K562 (cell line): ENCODE data around the gene DEDD. TPM values are rescaled to one million over a fixed set of nuclear protein-coding genes. Genes with fewer than 3 reads are reported as not detected.

Experiments
- ATAC-seq: fragments of 200-7000 bp; cut with Tn5 transposase; 3 replicates; pipeline ENCODE4 v1.9.1; 2020; ENCODE audit warnings: moderate library complexity
- BruUV-seq: library from RNA; stranded (reverse); fragments of 400-500 nt; replicated peaks from 2 replicates; lab custom pipeline; 2021; lab: Mats Ljungman, UMichigan
- CTCF ChIA-PET: fragments of 300-600 bp; formaldehyde crosslinking; extraction: SDS; loops from one replicate; lab custom pipeline; 2021; ENCODE audit warnings: low intra/inter-chr PET ratio; lab: Yijun Ruan, JAX
- POLR2A ChIA-PET: fragments of 300-600, 350-650 bp; sonication (Branson Sonifier 250); formaldehyde crosslinking; extraction: SDS; loops from one replicate; lab custom pipeline; 2021; ENCODE audit warnings: antibody characterized with exemption, inconsistent platforms; lab: Yijun Ruan, JAX
- DNase-seq, 4 experiments: peaks; one replicate each; pipeline versions ENCODE4 v3.0.0 to v3.0.0-alpha.2; 2011 to 2018; ENCODE audit warnings: low spot score in 3 of 4, mixed read lengths in 3 of 4; ENCODE audit errors: extremely low read depth in 1 of 4
- FAIRE-seq: peaks from 2 replicates; lab custom pipeline; 2011; peaks lifted over from hg19 to GRCh38; lab: Jason Lieb, UNC
- H2AFZ ChIP-seq: 2 replicates; pipeline ENCODE4 v1.6.0; 2011; ENCODE audit warnings: low read depth, low read length, control low read depth, inconsistent platforms
- H3K27ac ChIP-seq: fragments of 200-600 bp; 3 replicates; pipeline ENCODE4 v1.8.0; 2011; ENCODE audit warnings: low read depth, mild to moderate bottlenecking, control low read depth, inconsistent platforms, low read length, moderate library complexity, mixed read lengths; ENCODE audit errors: extremely low read depth
- H3K27me3 ChIP-seq, 2 experiments: fragments of 300-600 bp in 1 of 2; 2 replicates in 1 of 2; 3 replicates in 1 of 2; pipeline versions ENCODE4 v1.6.0 to v1.8.0; 2011; ENCODE audit warnings: inconsistent platforms in 2 of 2, low read length in 2 of 2, mild to moderate bottlenecking in 1 of 2, mixed read lengths in 1 of 2, moderate library complexity in 1 of 2; ENCODE audit not compliant: control insufficient read depth in 2 of 2, insufficient read depth in 2 of 2
- H3K36me3 ChIP-seq: fragments of 300-600 bp; 3 replicates; pipeline ENCODE4 v1.8.0; 2011; ENCODE audit warnings: mild to moderate bottlenecking, low read length, inconsistent platforms; ENCODE audit not compliant: control insufficient read depth, insufficient read depth
- H3K4me1 ChIP-seq, 2 experiments: fragments of 200-600 bp in 1 of 2; replicated peaks in 1 of 2; 2 replicates in 1 of 2; 3 replicates in 1 of 2; pipeline versions ENCODE4 v1.5.1 to v1.8.0; 2011; ENCODE audit warnings: inconsistent platforms in 2 of 2, low read length in 2 of 2, mild to moderate bottlenecking in 1 of 2, mixed read lengths in 1 of 2, moderate library complexity in 1 of 2; ENCODE audit not compliant: control insufficient read depth in 2 of 2, insufficient read depth in 2 of 2
- H3K4me2 ChIP-seq: 2 replicates; pipeline ENCODE4 v1.6.1; 2011; ENCODE audit warnings: low read length, control low read depth, inconsistent platforms, mixed read lengths; ENCODE audit not compliant: insufficient read depth
- H3K4me3 ChIP-seq: fragments of 200-600 bp; sonication (generic), shearing (Covaris generic); 2 replicates; pipeline ENCODE4 v1.5.1; 2016; ENCODE audit warnings: control low read depth, inconsistent platforms
- H3K79me2 ChIP-seq: fragments of 200-600 bp; 3 replicates; pipeline ENCODE4 v1.8.0; 2011; ENCODE audit warnings: low read length, inconsistent platforms; ENCODE audit not compliant: control insufficient read depth, insufficient read depth
- H3K9ac ChIP-seq, 2 experiments: 2 replicates each; pipeline versions ENCODE4 v1.6.0 to v1.6.1; 2011; ENCODE audit warnings: low read depth in 2 of 2, low read length in 2 of 2, control low read depth in 1 of 2, inconsistent platforms in 1 of 2, mild to moderate bottlenecking in 1 of 2, mixed read lengths in 1 of 2; ENCODE audit not compliant: insufficient read depth in 1 of 2
- H3K9me1 ChIP-seq: one replicate; pipeline ENCODE4 v1.6.0; 2011; ENCODE audit warnings: inconsistent platforms, mild to moderate bottlenecking, low read length, moderate library complexity; ENCODE audit not compliant: control insufficient read depth, insufficient read depth
- H3K9me3 ChIP-seq: replicated peaks from 2 replicates; pipeline ENCODE4 v1.5.1; 2011; ENCODE audit warnings: low read depth, low read length, inconsistent platforms; ENCODE audit not compliant: control insufficient read depth, insufficient read depth
- H4K20me1 ChIP-seq: replicated peaks from 2 replicates; pipeline ENCODE4 v1.6.1; 2011; ENCODE audit warnings: low read length, inconsistent platforms, mixed read lengths; ENCODE audit not compliant: control insufficient read depth, insufficient read depth
- ESRRB ChIP-seq: fragments of 250-450 bp; sonication (Bioruptor Pico); IDR thresholded peaks from 2 replicates; pipeline ENCODE4 v1.5.0; 2020; ENCODE audit warnings: mild to moderate bottlenecking, moderate library complexity, borderline replicate concordance
- GTF2A2 ChIP-seq: IDR thresholded peaks from 2 replicates; pipeline ENCODE4 v1.6.1; 2016; ENCODE audit warnings: mild to moderate bottlenecking, missing genetic modification characterization, missing compliant biosample characterization
- MYNN ChIP-seq, 2 experiments: sonication (generic); formaldehyde crosslinking in 1 of 2; IDR thresholded peaks; 2 replicates each; pipeline versions ENCODE4 v1.5.0 to v1.6.1; 2016 to 2020; ENCODE audit warnings: antibody characterized with exemption in 1 of 2, missing genetic modification reagents in 1 of 2
- POLR3G ChIP-seq: IDR thresholded peaks from 2 replicates; pipeline ENCODE4 v1.6.1; 2011; ENCODE audit not compliant: insufficient read length, insufficient replicate concordance; ENCODE audit errors: extremely low read depth
- POU5F1 ChIP-seq: fragments of 150-350 bp; IDR thresholded peaks from 2 replicates; pipeline ENCODE4 v1.6.1; 2014; ENCODE audit warnings: borderline replicate concordance, low read length, low read depth, mild to moderate bottlenecking; ENCODE audit not compliant: partially characterized antibody
- RFX1 ChIP-seq: fragments of 450-650 bp; IDR thresholded peaks from 2 replicates; pipeline ENCODE4 v1.6.1; 2016; ENCODE audit warnings: mild to moderate bottlenecking, moderate library complexity
- ZC3H4 ChIP-seq: sonication (generic); formaldehyde crosslinking; IDR thresholded peaks from 2 replicates; pipeline ENCODE4 v1.9.0; 2021; ENCODE audit warnings: missing genetic modification reagents, borderline replicate concordance
- ZFP91 ChIP-seq: sonication (generic); formaldehyde crosslinking; IDR thresholded peaks from 2 replicates; pipeline ENCODE4 v1.8.0; 2022; ENCODE audit warnings: mild to moderate bottlenecking, missing genetic modification reagents
- ZNF274 ChIP-seq: IDR thresholded peaks from 2 replicates; pipeline ENCODE4 v1.6.1; 2011; ENCODE audit warnings: low read depth, mild to moderate bottlenecking, low read length, moderate library complexity, borderline replicate concordance
- ZNF282 ChIP-seq: sonication (generic); formaldehyde crosslinking; IDR thresholded peaks from 2 replicates; pipeline ENCODE4 v1.8.1; 2023; ENCODE audit warnings: missing genetic modification reagents
- ZNF586 ChIP-seq: fragments of 450-650 bp; formaldehyde crosslinking; conservative IDR thresholded peaks from 2 replicates; pipeline ENCODE4 v1.4.0; 2020; ENCODE audit warnings: mild to moderate bottlenecking, moderate library complexity
- ZNF764 ChIP-seq: fragments of 250-450 bp; sonication (Bioruptor Pico); IDR thresholded peaks from 2 replicates; pipeline ENCODE4 v1.4.0; 2020; ENCODE audit warnings: low read depth, mild to moderate bottlenecking, moderate library complexity
- WGBS: fragments of 100-300 bp; shearing (Covaris generic); methylation state at CpG from one replicate; pipeline ENCODE4 v1.1.6; 2016; ENCODE audit warnings: low coverage, mixed read lengths; ENCODE audit not compliant: insufficient coverage; ENCODE audit errors: missing lambda C conversion rate; 5-methylcytosine and 5-hydroxymethylcytosine counted together
- in situ Hi-C: fragments of 300-500 bp; cut with MboI; formaldehyde crosslinking; loops from 4 replicates; pipeline ENCODE4 v1.15.0; 2018; ENCODE audit warnings: inconsistent platforms, mixed read lengths
- intact Hi-C: fragments of 100-400 bp; cut with micrococcal nuclease; formaldehyde crosslinking; loops from 2 replicates; pipeline ENCODE4 v1.14.2; 2022
- polyA plus RNA-seq, 8 experiments: library from polyadenylated mRNA; depleted of rRNA in 4 of 8; stranded (reverse) in 5 of 8; unstranded in 3 of 8; fragments of >200 nt; fragmentation: Nextera tagmentation in 2 of 8; fragmentation: Illumina TruSeq in 1 of 8; extraction: Ambion mirVana in 2 of 8; extraction: Trizol in 1 of 8; gene quantifications; 2 replicates each; pipeline versions ENCODE4 v1.2.1 to v1.2.3, GENCODE V29; 2011 to 2014; ENCODE audit warnings: inconsistent platforms in 1 of 8, missing spikeins in 1 of 8
- total RNA-seq, 7 experiments: library from RNA; depleted of rRNA in 6 of 7; stranded (reverse); fragments of >200 nt in 6 of 7; fragmentation: Illumina TruSeq in 2 of 7; extraction: Trizol in 2 of 7; gene quantifications; 2 replicates each; pipeline versions ENCODE4 v1.2.1 to v1.2.3, GENCODE V29; 2011 to 2021; ENCODE audit warnings: low replicate concordance in 1 of 7

DEDD gene
- total and polyA plus RNA-seq, 9 of the 15 experiments (the other 6 are each of a cell fraction or from before 2014, with no cell fraction given), result 11.6 to 41.0 (median 16.8) TPM

DNA sequence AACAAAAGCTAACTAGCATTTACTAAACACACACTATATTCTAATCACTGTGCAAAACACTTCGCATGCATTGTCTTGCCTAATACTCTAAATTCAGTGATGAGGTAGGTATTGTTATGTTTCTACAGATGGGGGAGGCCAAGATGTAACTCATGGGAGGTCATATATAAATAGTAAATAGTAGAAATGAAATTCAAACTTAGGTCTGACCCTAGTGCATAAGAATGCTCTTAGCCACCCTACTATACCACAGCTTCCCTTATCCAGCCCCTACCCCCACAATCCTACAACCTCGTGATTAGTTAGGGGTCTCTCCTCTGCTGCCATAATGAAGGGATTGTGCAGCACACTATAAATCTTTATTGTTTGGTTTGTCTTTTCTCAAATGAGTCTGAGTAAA, 17.9 kb downstream of the DEDD start:
- Histone ChIP-seq H3K9me3 (no peaks in the 10 kb centered on the region), H3K9ac (no peak overlapping the region; a peak in 1 of 4 replicates), H3K79me2 (peaks cover 98% of the 10 kb centered on the region), H3K4me2 (no peak overlapping the region), H3K4me3 (no peak overlapping the region), H3K9me1 (no peaks in the 10 kb centered on the region), H3K27ac (0 out of 3 replicates have a peak overlapping the region, but pooled peaks have one; percentile 28), H3K36me3 (peaks cover 69% of the 10 kb centered on the region), H2AFZ (no peak overlapping the region), H3K4me1 (peaks cover 25 to 39% of the 10 kb centered on the region in 2 experiments), H4K20me1 (no peaks in the 10 kb centered on the region; the same call in 1 of the 2 replicates), H3K27me3 (no peaks in the 10 kb centered on the region; a peak in 1 of 5 replicates)
- in situ Hi-C loops (no loop called here), intact Hi-C loops (no loop called here)
- TF ChIP-seq ZC3H4 (CRISPR knock-in tag) (no peak), POLR3G (no peak), GTF2A2 (tag) (no peak), ESRRB (no peak), ZFP91 (CRISPR knock-in tag) (no peak), ZNF764 (CRISPR knock-in tag) (no peak), ZNF274 (no peak), ZNF282 (CRISPR knock-in tag) (no peak), POU5F1 (no peak), RFX1 (no peak), MYNN (IDR thresholded peaks at IDR 0.05) (no peak), MYNN (CRISPR knock-in tag; IDR thresholded peaks at IDR 0.05) (no peak), ZNF586 (no peak)
- WGBS, result 60% methylated on average over 2 of the region's 2 CpGs
- no peak for FAIRE-seq
- ChIA-PET CTCF (no interaction called here), POLR2A (interaction anchor here (0.7 to 5.3 kb wide), 4 partner anchors 12 to 270 kb away, joined by 3 to 39 read pairs (median 4); partner anchors contain the start of gene DEDD)
- no peak for DNase-seq
- no peak for ATAC-seq
- no TSS peak for BruUV-seq
